B cell (primary cell): ENCODE measurements around the gene CEP63. TPM values are rescaled to one million over a fixed set of nuclear protein-coding genes. Genes with fewer than 3 reads are reported as not detected.

Experiments
- ATAC-seq: fragments of 200-7000 bp; cut with Tn5 transposase; one replicate; pipeline ENCODE4 v1.10.0; 2021; ENCODE audit warnings: low read depth, mild to moderate bottlenecking, moderate number of reproducible peaks, moderate library complexity
- CTCF ChIA-PET: fragments of 350-600 bp; sonication (Branson Sonifier 250); formaldehyde crosslinking; loops from one replicate; lab custom pipeline; 2021; ENCODE audit warnings: antibody characterized with exemption, inconsistent platforms; lab: Charles Lee
- POLR2A ChIA-PET: fragments of 350-600 bp; sonication (Branson Sonifier 250); formaldehyde crosslinking; loops from one replicate; lab custom pipeline; 2021; ENCODE audit warnings: antibody characterized with exemption; lab: Charles Lee
- DNase-seq: peaks from one replicate; pipeline ENCODE4 v3.0.0; 2013
- H2AFZ ChIP-seq: 2 replicates; pipeline ENCODE4 v1.6.1; 2012; ENCODE audit warnings: mild to moderate bottlenecking, low read depth, low read length; ENCODE audit not compliant: insufficient read depth, poor library complexity, severe bottlenecking
- H3K27ac ChIP-seq, 2 donors: 1 replicate in 1 of 2; 2 replicates in 1 of 2; pipeline ENCODE4 v1.5.1; 2012 to 2013; ENCODE audit warnings: low read length in 2 of 2, mild to moderate bottlenecking in 2 of 2, moderate library complexity in 1 of 2
- H3K27me3 ChIP-seq, 4 experiments: fragments of 200-600 bp in 1 of 4; sonication (generic) in 1 of 4; replicated peaks in 1 of 4; 1 replicate in 2 of 4; 2 replicates in 2 of 4; pipeline versions ENCODE4 v1.6.1 to v1.7.0; 2013 to 2016; ENCODE audit warnings: low read length in 3 of 4, mild to moderate bottlenecking in 2 of 4, mixed read lengths in 1 of 4, moderate library complexity in 1 of 4; ENCODE audit not compliant: insufficient read depth in 4 of 4, control insufficient read depth in 3 of 4; ENCODE audit errors: control extremely low read depth in 1 of 4
- H3K36me3 ChIP-seq, 2 experiments: replicated peaks in 1 of 2; 1 replicate in 1 of 2; 2 replicates in 1 of 2; pipeline versions ENCODE4 v1.6.1 to v1.7.1; 2013; ENCODE audit warnings: low read length in 1 of 2; ENCODE audit not compliant: insufficient read depth in 2 of 2, control insufficient read depth in 1 of 2; ENCODE audit errors: control extremely low read depth in 1 of 2, extremely low read depth in 1 of 2
- H3K4me1 ChIP-seq, 2 donors: fragments of 200-600 bp in 1 of 2; sonication (generic) in 1 of 2; 1 replicate in 1 of 2; 2 replicates in 1 of 2; pipeline versions ENCODE4 v1.5.1 to v1.6.1; 2013 to 2017; ENCODE audit warnings: low read length in 2 of 2; ENCODE audit not compliant: control insufficient read depth in 2 of 2, insufficient read depth in 2 of 2
- H3K4me2 ChIP-seq: replicated peaks from 2 replicates; pipeline ENCODE3; 2012; ENCODE audit warnings: mild to moderate bottlenecking, low read depth, low read length; ENCODE audit not compliant: poor library complexity, severe bottlenecking
- H3K4me3 ChIP-seq, 5 experiments: fragments of 200-600 bp in 1 of 5; sonication (generic) in 1 of 5; 1 replicate in 3 of 5; 2 replicates in 2 of 5; pipeline versions ENCODE4 v1.5.1 to v1.7.0; 2011 to 2016; ENCODE audit warnings: low read length in 4 of 5, mild to moderate bottlenecking in 4 of 5, low read depth in 2 of 5, control low read depth in 1 of 5, moderate library complexity in 1 of 5; ENCODE audit not compliant: insufficient read depth in 1 of 5; ENCODE audit errors: control extremely low read depth in 1 of 5, extremely low read depth in 1 of 5
- H3K79me2 ChIP-seq: fragments of 200-600 bp; sonication (generic); one replicate; pipeline ENCODE4 v1.6.0; 2016; ENCODE audit warnings: low read length; ENCODE audit not compliant: control insufficient read depth, insufficient read depth
- H3K9ac ChIP-seq: fragments of 200-600 bp; sonication (generic); 2 replicates; pipeline ENCODE4 v1.6.1; 2017; ENCODE audit warnings: mild to moderate bottlenecking, low read length, moderate library complexity
- H3K9me3 ChIP-seq, 3 donors: one replicate each; pipeline versions ENCODE4 v1.6.1 to v1.7.1; 2013; ENCODE audit warnings: low read length in 2 of 3; ENCODE audit not compliant: control insufficient read depth in 2 of 3, insufficient read depth in 1 of 3; ENCODE audit errors: control extremely low read depth in 1 of 3
- H4K20me1 ChIP-seq: 2 replicates; pipeline ENCODE4 v1.6.0; 2012; ENCODE audit warnings: mild to moderate bottlenecking, low read length; ENCODE audit not compliant: insufficient read depth, control insufficient read depth, poor library complexity, severe bottlenecking
- H3K27ac Mint-ChIP-seq: one replicate; pipeline ENCODE4 v1.8.0; 2021; ENCODE audit warnings: mixed read lengths
- H3K27me3 Mint-ChIP-seq: one replicate; pipeline ENCODE4 v1.8.0; 2021; ENCODE audit warnings: mixed read lengths
- H3K4me1 Mint-ChIP-seq: one replicate; pipeline ENCODE4 v1.8.0; 2021; ENCODE audit warnings: mixed read lengths
- H3K4me3 Mint-ChIP-seq: one replicate; pipeline ENCODE4 v1.8.0; 2021; ENCODE audit warnings: mixed read lengths
- H3K9me3 Mint-ChIP-seq: one replicate; pipeline ENCODE4 v1.8.0; 2022; ENCODE audit warnings: mixed read lengths; ENCODE audit not compliant: insufficient read depth
- CTCF ChIP-seq: fragments of 200-600 bp; IDR thresholded peaks from one replicate; pipeline ENCODE4 v1.8.0; 2022; ENCODE audit warnings: antibody characterized with exemption, mild to moderate bottlenecking
- EZH2 ChIP-seq: IDR thresholded peaks from 2 replicates; pipeline ENCODE4 v1.6.1; 2012; ENCODE audit warnings: borderline replicate concordance, low read depth, mild to moderate bottlenecking, moderate library complexity, low read length; ENCODE audit not compliant: insufficient read depth, poor library complexity, severe bottlenecking
- WGBS: methylation state at CpG from one replicate; pipeline ENCODE4 v1.1.5; 2013; ENCODE audit warnings: missing lambda C conversion rate; ENCODE audit not compliant: insufficient coverage; 5-methylcytosine and 5-hydroxymethylcytosine counted together
- intact Hi-C: fragments of 100-400 bp; cut with micrococcal nuclease; formaldehyde crosslinking; loops from one replicate; pipeline ENCODE4 v1.10.0; 2022
- polyA plus RNA-seq: library from polyadenylated mRNA; depleted of rRNA; stranded (reverse); fragments of >200 nt; gene quantifications from 2 replicates; pipeline ENCODE4 v1.2.3, GENCODE V29; 2012
- total RNA-seq, 2 donors: library from RNA; stranded (reverse); fragments of 120-200 nt in 1 of 2; gene quantifications; 1 replicate in 1 of 2; 2 replicates in 1 of 2; pipeline versions ENCODE4 v1.2.3 to v1.2.4, GENCODE V29; 2013 to 2022

The CEP63 gene
- total and polyA plus RNA-seq, 2 donors (not counting 1 experiment from before 2014, with no cell fraction given) = 9.6 to 35.6 TPM

DNA sequence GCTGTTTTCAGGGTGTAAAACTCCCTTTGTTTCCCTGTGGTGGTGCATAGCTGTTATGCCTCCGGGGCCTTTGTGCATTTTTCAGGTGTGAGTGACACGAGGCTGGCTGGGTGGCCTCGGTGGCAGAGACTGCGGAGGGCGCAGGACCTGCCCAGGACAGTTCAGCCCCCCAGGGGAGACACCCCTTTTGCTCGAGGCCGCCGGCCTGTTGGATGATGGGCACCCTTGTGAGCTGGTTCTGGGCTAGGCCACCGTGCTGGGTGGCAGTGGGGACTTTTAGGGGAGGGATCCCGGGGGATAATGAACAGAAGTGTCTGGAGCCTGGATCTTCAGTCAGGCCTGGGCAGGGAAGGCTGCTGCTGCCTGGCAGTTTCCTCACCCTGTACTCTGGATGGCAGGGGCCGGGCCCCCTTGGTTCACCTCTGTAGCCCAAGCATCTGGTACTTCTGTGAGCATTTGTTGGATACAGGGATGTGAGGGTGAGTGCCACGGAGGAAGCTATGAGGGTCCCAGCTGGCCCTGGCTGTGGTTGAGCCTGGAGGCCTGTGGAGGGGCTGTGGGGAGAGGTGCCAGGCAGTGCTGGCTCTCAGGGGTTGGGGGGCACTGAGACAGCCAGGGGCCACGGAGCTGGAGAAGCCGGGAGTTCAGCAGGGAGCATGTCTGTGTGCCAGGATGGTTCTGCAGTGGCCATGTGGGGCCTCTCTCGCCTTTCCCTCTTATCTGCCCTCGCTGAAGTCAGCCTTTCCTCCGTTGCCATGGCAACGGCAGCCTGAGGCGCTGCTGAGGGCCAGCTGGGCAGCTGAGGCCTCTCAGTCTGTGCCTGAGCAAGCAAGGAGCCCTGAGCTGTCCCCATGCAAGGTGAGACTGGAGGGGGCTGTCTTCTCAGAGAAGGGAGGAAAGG, 115.9 kb downstream of the CEP63 start:
- no peak overlapping the region for H3K4me3 ChIP-seq
- WGBS = 86% methylated on average over 19 of the region's 19 CpGs
- no peak overlapping the region for H3K9ac ChIP-seq
- DNase-seq = no peak
- H2AFZ ChIP-seq = no peak overlapping the region
- H3K9me3 ChIP-seq = no peaks in the 10 kb centered on the region
- no peak overlapping the region for H3K27ac ChIP-seq
- Mint-ChIP-seq H3K27ac (no peak overlapping the region), H3K27me3 (peaks cover 7% of the 10 kb centered on the region), H3K4me1 (peaks cover 8% of the 10 kb centered on the region), H3K4me3 (no peak overlapping the region), H3K9me3 (no peaks in the 10 kb centered on the region)
- CTCF ChIA-PET = interaction anchor here (1.3 to 3.0 kb wide), 5 partner anchors 11 to 1292 kb away, joined by 3 to 11 read pairs (median 7); no protein-coding TSS in a partner anchor
- no peak overlapping the region for H3K4me2 ChIP-seq
- intact Hi-C loops = no loop called here
- H4K20me1 ChIP-seq = no peaks in the 10 kb centered on the region
- peaks cover 0 to 4% (median 2%) of the 10 kb centered on the region in 4 experiments for H3K27me3 ChIP-seq
- TF ChIP-seq CTCF (no peak), EZH2 (no peak)
- POLR2A ChIA-PET = no interaction called here
- H3K79me2 ChIP-seq = no peaks in the 10 kb centered on the region
- no peaks in the 10 kb centered on the region for H3K36me3 ChIP-seq
- ATAC-seq = no peak
- peaks cover 6 to 9% of the 10 kb centered on the region in 2 donors for H3K4me1 ChIP-seq

GRCh38 chr3:134602440-134602814, 116.6 kb downstream of the CEP63 start:
- Histone ChIP-seq H3K79me2 (no peaks in the 10 kb centered on the region), H3K27ac (no peak overlapping the region), H3K4me3 (no peak overlapping the region), H3K27me3 (peaks cover 0 to 4% (median 2%) of the 10 kb centered on the region in 4 experiments), H3K9me3 (no peaks in the 10 kb centered on the region), H3K36me3 (no peaks in the 10 kb centered on the region), H3K4me1 (peaks cover 6 to 9% of the 10 kb centered on the region in 2 donors), H3K9ac (no peak overlapping the region), H3K4me2 (no peak overlapping the region), H2AFZ (no peak overlapping the region), H4K20me1 (no peaks in the 10 kb centered on the region)
- ChIA-PET POLR2A (no interaction called here), CTCF (interaction anchor here (3.0 kb wide), 1 partner anchor 1292 kb away, joined by 9 read pairs; no protein-coding TSS in a partner anchor)
- TF ChIP-seq CTCF (no peak), EZH2 (no peak)
- 96% methylated on average over 6 of the region's 6 CpGs for WGBS
- DNase-seq (no peak), ATAC-seq (no peak)
- Mint-ChIP-seq H3K27me3 (peaks cover 7% of the 10 kb centered on the region), H3K9me3 (no peaks in the 10 kb centered on the region), H3K27ac (no peak overlapping the region), H3K4me1 (peaks cover 8% of the 10 kb centered on the region), H3K4me3 (no peak overlapping the region)
- intact Hi-C loops = no loop called here
